CD4-positive, CD25-positive, alpha-beta regulatory T cell (primary cell): ENCODE results near the gene PHACTR1. TPM values are rescaled to one million over a fixed set of nuclear protein-coding genes. Genes with fewer than 3 reads are reported as not detected.
A peak's percentile ranks its signal among the peaks of the same experiment; 100 is the strongest.
"Not testable (repeated sequence)": the region's sequence is repeated elsewhere in the genome, so short reads cannot be mapped to it uniquely, and the experiment has no call there.

Experiments used
- ATAC-seq, 2 donors: fragments of 150-1000 bp; cut with Tn5 transposase; one replicate each; pipeline ENCODE4 v1.10.0; 2021; ENCODE audit warnings: low read depth in 2 of 2, moderate number of reproducible peaks in 2 of 2, moderate library complexity in 1 of 2
- DNase-seq, 3 donors: peaks; one replicate each; pipeline versions ENCODE4 v3.0.0 to v3.0.0-alpha.2; 2012 to 2022; ENCODE audit warnings: mixed read lengths in 1 of 3
- H3K27ac ChIP-seq: one replicate; pipeline ENCODE4 v1.7.0; 2013; ENCODE audit warnings: mild to moderate bottlenecking, low read length; ENCODE audit not compliant: insufficient read depth, poor library complexity, severe bottlenecking
- H3K27me3 ChIP-seq: one replicate; pipeline ENCODE4 v1.7.0; 2013; ENCODE audit warnings: low read length; ENCODE audit not compliant: control insufficient read depth, insufficient read depth
- H3K36me3 ChIP-seq: one replicate; pipeline ENCODE4 v1.7.0; 2013; ENCODE audit warnings: mild to moderate bottlenecking, low read length, moderate library complexity; ENCODE audit not compliant: control insufficient read depth, insufficient read depth
- H3K4me1 ChIP-seq: 2 replicates; pipeline ENCODE4 v1.7.0; 2013; ENCODE audit warnings: mild to moderate bottlenecking, low read length; ENCODE audit not compliant: insufficient read depth, control insufficient read depth, poor library complexity, severe bottlenecking
- H3K4me3 ChIP-seq: one replicate; pipeline ENCODE4 v1.7.0; 2013; ENCODE audit warnings: low read depth, mild to moderate bottlenecking, low read length, moderate library complexity
- H3K9me3 ChIP-seq, 2 experiments: 1 replicate in 1 of 2; 2 replicates in 1 of 2; pipeline ENCODE4 v1.7.0; 2013; ENCODE audit warnings: low read length in 2 of 2, mild to moderate bottlenecking in 1 of 2, moderate library complexity in 1 of 2; ENCODE audit not compliant: control insufficient read depth in 2 of 2
- H3K27ac Mint-ChIP-seq, 3 donors: one replicate each; pipeline ENCODE4 v1.8.0; 2020 to 2022; ENCODE audit warnings: mild to moderate bottlenecking in 3 of 3, mixed read lengths in 3 of 3, moderate library complexity in 2 of 3
- H3K27me3 Mint-ChIP-seq: one replicate; pipeline ENCODE4 v1.8.0; 2022; ENCODE audit warnings: mild to moderate bottlenecking, mixed read lengths
- H3K36me3 Mint-ChIP-seq: one replicate; pipeline ENCODE4 v1.8.0; 2020; ENCODE audit warnings: mixed read lengths
- H3K4me1 Mint-ChIP-seq, 4 donors: one replicate each; pipeline ENCODE4 v1.8.0; 2020 to 2022; ENCODE audit warnings: mixed read lengths in 4 of 4, mild to moderate bottlenecking in 1 of 4
- H3K4me3 Mint-ChIP-seq, 4 donors: one replicate each; pipeline ENCODE4 v1.8.0; 2020 to 2022; ENCODE audit warnings: mild to moderate bottlenecking in 4 of 4, mixed read lengths in 4 of 4, moderate library complexity in 3 of 4
- H3K9me3 Mint-ChIP-seq, 7 donors: one replicate each; pipeline ENCODE4 v1.8.0; 2020 to 2022; ENCODE audit warnings: mixed read lengths in 7 of 7, mild to moderate bottlenecking in 3 of 7, moderate library complexity in 2 of 7
- polyA plus RNA-seq, 4 donors: library from polyadenylated mRNA; unstranded; fragments of 300-500 nt; fragmentation: Illumina TruSeq; gene quantifications; one replicate each; pipeline ENCODE4 v1.2.3, GENCODE V29; 2021
- total RNA-seq: library from RNA; stranded (reverse); gene quantifications from one replicate; pipeline ENCODE4 v1.2.3, GENCODE V29; 2022

PHACTR1 gene
- total and polyA plus RNA-seq, 5 donors from 2014 or later, result 0.28 to 1.6 (median 0.38) TPM

GRCh38 chr6:12937971-12938370, 221.4 kb downstream of the PHACTR1 start:
- Histone ChIP-seq H3K9me3 (no peaks in the 10 kb centered on the region), H3K27me3 (no peaks in the 10 kb centered on the region), H3K36me3 (no peaks in the 10 kb centered on the region), H3K4me3 (no peak overlapping the region), H3K4me1 (no peaks in the 10 kb centered on the region), H3K27ac (no peak overlapping the region)
- Mint-ChIP-seq H3K27me3 (peaks cover 9% of the 10 kb centered on the region), H3K27ac (no peak overlapping the region), H3K4me3 (no peak overlapping the region), H3K9me3 (no peaks in the 10 kb centered on the region), H3K36me3 (no peaks in the 10 kb centered on the region), H3K4me1 (no peaks in the 10 kb centered on the region)
- DNase-seq (no peak), ATAC-seq (no peak)

- Histone ChIP-seq H3K27me3 (no peaks in the 10 kb centered on the region), H3K4me3 (no peak overlapping the region), H3K9me3 (no peaks in the 10 kb centered on the region), H3K4me1 (no peaks in the 10 kb centered on the region), H3K36me3 (no peaks in the 10 kb centered on the region), H3K27ac (no peak overlapping the region)
- H3K27ac Mint-ChIP-seq, result no peak overlapping the region
- no peak for ATAC-seq
- H3K27me3 Mint-ChIP-seq, result peaks cover 9% of the 10 kb centered on the region
- no peak for DNase-seq
- no peak overlapping the region for H3K4me3 Mint-ChIP-seq
- no peaks in the 10 kb centered on the region for H3K9me3 Mint-ChIP-seq
- no peaks in the 10 kb centered on the region for H3K4me1 Mint-ChIP-seq
- no peaks in the 10 kb centered on the region for H3K36me3 Mint-ChIP-seq
These were observed 222.7 kb downstream of the PHACTR1 start for GRCh38 chr6:12939314-12939713.

- H3K36me3 Mint-ChIP-seq, result no peaks in the 10 kb centered on the region
- H3K4me1 ChIP-seq, result no peaks in the 10 kb centered on the region
- H3K9me3 ChIP-seq, result no peaks in the 10 kb centered on the region
- H3K27ac ChIP-seq, result no peak overlapping the region
- ATAC-seq (no peak), DNase-seq (peak in 1 of 3 donors; percentile 33)
- no peaks in the 10 kb centered on the region for H3K27me3 ChIP-seq
- H3K27ac Mint-ChIP-seq, result no peak overlapping the region
- H3K4me3 ChIP-seq, result no peak overlapping the region
- no peaks in the 10 kb centered on the region for H3K4me1 Mint-ChIP-seq
- H3K4me3 Mint-ChIP-seq, result no peak overlapping the region
- no peaks in the 10 kb centered on the region for H3K36me3 ChIP-seq
- H3K9me3 Mint-ChIP-seq, result peaks cover 0 to 1% (median 0%) of the 10 kb centered on the region in 7 donors
- H3K27me3 Mint-ChIP-seq, result peaks cover 12% of the 10 kb centered on the region
These were observed 224.9 kb downstream of the PHACTR1 start for GRCh38 chr6:12941422-12941821.

- Histone ChIP-seq H3K27me3 (no peaks in the 10 kb centered on the region), H3K27ac (no peak overlapping the region), H3K4me1 (no peaks in the 10 kb centered on the region), H3K9me3 (no peaks in the 10 kb centered on the region), H3K4me3 (no peak overlapping the region), H3K36me3 (no peaks in the 10 kb centered on the region)
- Mint-ChIP-seq H3K27me3 (peaks cover 6% of the 10 kb centered on the region), H3K4me3 (no peak overlapping the region), H3K27ac (no peak overlapping the region), H3K4me1 (no peaks in the 10 kb centered on the region), H3K9me3 (peaks cover 0 to 2% (median 0%) of the 10 kb centered on the region in 7 donors), H3K36me3 (no peaks in the 10 kb centered on the region)
- ATAC-seq (no peak), DNase-seq (no peak)
These were observed 227.0 kb downstream of the PHACTR1 start for GRCh38 chr6:12943549-12943948.

- Mint-ChIP-seq H3K27ac (no peak overlapping the region), H3K36me3 (no peaks in the 10 kb centered on the region), H3K9me3 (peaks cover 0 to 2% (median 0%) of the 10 kb centered on the region in 7 donors), H3K27me3 (peaks cover 6% of the 10 kb centered on the region), H3K4me1 (no peaks in the 10 kb centered on the region), H3K4me3 (no peak overlapping the region)
- no peaks in the 10 kb centered on the region for H3K27me3 ChIP-seq
- DNase-seq (no peak), ATAC-seq (no peak)
- no peak overlapping the region for H3K4me3 ChIP-seq
- H3K4me1 ChIP-seq, result no peaks in the 10 kb centered on the region
- no peaks in the 10 kb centered on the region for H3K9me3 ChIP-seq
- no peak overlapping the region for H3K27ac ChIP-seq
- no peaks in the 10 kb centered on the region for H3K36me3 ChIP-seq
These were observed 227.4 kb downstream of the PHACTR1 start for GRCh38 chr6:12944001-12944400.

GRCh38 chr6:12944528-12944927, 228.0 kb downstream of the PHACTR1 start:
- not testable (repeated sequence) for H3K36me3 Mint-ChIP-seq, H3K4me3 ChIP-seq, H3K27ac ChIP-seq, H3K27me3 Mint-ChIP-seq, H3K27ac Mint-ChIP-seq, H3K36me3 ChIP-seq, DNase-seq, H3K4me1 Mint-ChIP-seq, H3K4me3 Mint-ChIP-seq, H3K27me3 ChIP-seq, H3K4me1 ChIP-seq, H3K9me3 Mint-ChIP-seq, ATAC-seq, H3K9me3 ChIP-seq

GRCh38 chr6:12947151-12947871, 230.7 kb downstream of the PHACTR1 start:
- peaks cover 0 to 3% (median 0%) of the 10 kb centered on the region in 7 donors for H3K9me3 Mint-ChIP-seq
- Histone ChIP-seq H3K4me1 (no peaks in the 10 kb centered on the region), H3K36me3 (no peaks in the 10 kb centered on the region), H3K27ac (no peak overlapping the region), H3K27me3 (no peaks in the 10 kb centered on the region), H3K9me3 (no peaks in the 10 kb centered on the region), H3K4me3 (no peak overlapping the region)
- H3K4me1 Mint-ChIP-seq, result no peaks in the 10 kb centered on the region
- peak overlapping the region in 1 of 3 donors; percentile 14 for H3K27ac Mint-ChIP-seq
- no peaks in the 10 kb centered on the region for H3K36me3 Mint-ChIP-seq
- H3K27me3 Mint-ChIP-seq, result peaks cover 6% of the 10 kb centered on the region
- DNase-seq (no peak), ATAC-seq (no peak)
- no peak overlapping the region for H3K4me3 Mint-ChIP-seq

- H3K27ac ChIP-seq, result no peak overlapping the region
- no peaks in the 10 kb centered on the region for H3K27me3 ChIP-seq
- no peak for ATAC-seq
- no peak overlapping the region for H3K27ac Mint-ChIP-seq
- H3K4me3 ChIP-seq, result no peak overlapping the region
- no peaks in the 10 kb centered on the region for H3K36me3 Mint-ChIP-seq
- H3K9me3 Mint-ChIP-seq, result peaks cover 0 to 3% (median 0%) of the 10 kb centered on the region in 7 donors
- H3K9me3 ChIP-seq, result no peaks in the 10 kb centered on the region
- no peaks in the 10 kb centered on the region for H3K4me1 ChIP-seq
- no peaks in the 10 kb centered on the region for H3K4me1 Mint-ChIP-seq
- no peak for DNase-seq
- H3K4me3 Mint-ChIP-seq, result no peak overlapping the region
- no peaks in the 10 kb centered on the region for H3K36me3 ChIP-seq
- peaks cover 6% of the 10 kb centered on the region for H3K27me3 Mint-ChIP-seq
These were observed 231.4 kb downstream of the PHACTR1 start for GRCh38 chr6:12947967-12948366.
